ENCODE measurements around the gene HIBCH.
A peak's percentile ranks its signal among the peaks of the same experiment; 100 is the strongest.
"Not testable (repeated sequence)": the region's sequence is repeated elsewhere in the genome, so short reads cannot be mapped to it uniquely, and the experiment has no call there.

Gene HIBCH

DNA sequence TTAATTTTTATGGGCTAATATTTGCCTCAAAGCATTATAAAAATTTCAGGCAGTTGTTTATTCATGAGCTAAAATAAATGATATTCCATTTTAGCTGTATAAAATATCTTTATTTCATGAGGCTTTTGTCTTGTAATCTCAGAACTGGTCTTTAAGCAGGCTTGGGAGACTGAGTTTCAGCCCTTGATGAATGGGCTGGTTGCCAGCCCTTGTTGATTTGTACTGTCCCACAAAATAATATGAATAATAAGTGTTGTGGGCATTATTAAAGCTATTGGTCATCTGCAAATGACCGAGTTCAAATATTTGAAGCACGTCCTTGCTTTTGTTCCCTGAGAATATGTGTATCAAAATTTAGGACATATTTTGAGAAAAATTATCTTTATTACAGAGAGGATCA is 41.9 kb upstream of the HIBCH start:
- Mint-ChIP-seq H3K4me1 (peaks cover 18% of the 10 kb centered on the region), H3K36me3 (ENCODE audit: low read depth) (peaks cover 4% of the 10 kb centered on the region), H3K4me3 (no peak overlapping the region), H3K27me3 (ENCODE audit: low read depth) (no peaks in the 10 kb centered on the region), H3K9me3 (no peaks in the 10 kb centered on the region), H3K27ac (no peak overlapping the region)
- TF ChIP-seq, protein P1, sequence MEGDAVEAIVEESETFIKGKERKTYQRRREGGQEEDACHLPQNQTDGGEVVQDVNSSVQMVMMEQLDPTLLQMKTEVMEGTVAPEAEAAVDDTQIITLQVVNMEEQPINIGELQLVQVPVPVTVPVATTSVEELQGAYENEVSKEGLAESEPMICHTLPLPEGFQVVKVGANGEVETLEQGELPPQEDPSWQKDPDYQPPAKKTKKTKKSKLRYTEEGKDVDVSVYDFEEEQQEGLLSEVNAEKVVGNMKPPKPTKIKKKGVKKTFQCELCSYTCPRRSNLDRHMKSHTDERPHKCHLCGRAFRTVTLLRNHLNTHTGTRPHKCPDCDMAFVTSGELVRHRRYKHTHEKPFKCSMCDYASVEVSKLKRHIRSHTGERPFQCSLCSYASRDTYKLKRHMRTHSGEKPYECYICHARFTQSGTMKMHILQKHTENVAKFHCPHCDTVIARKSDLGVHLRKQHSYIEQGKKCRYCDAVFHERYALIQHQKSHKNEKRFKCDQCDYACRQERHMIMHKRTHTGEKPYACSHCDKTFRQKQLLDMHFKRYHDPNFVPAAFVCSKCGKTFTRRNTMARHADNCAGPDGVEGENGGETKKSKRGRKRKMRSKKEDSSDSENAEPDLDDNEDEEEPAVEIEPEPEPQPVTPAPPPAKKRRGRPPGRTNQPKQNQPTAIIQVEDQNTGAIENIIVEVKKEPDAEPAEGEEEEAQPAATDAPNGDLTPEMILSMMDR (IDR thresholded peaks at IDR 0.05; ENCODE audit: unreplicated experiment in 3 of 3), result no peak

DNA sequence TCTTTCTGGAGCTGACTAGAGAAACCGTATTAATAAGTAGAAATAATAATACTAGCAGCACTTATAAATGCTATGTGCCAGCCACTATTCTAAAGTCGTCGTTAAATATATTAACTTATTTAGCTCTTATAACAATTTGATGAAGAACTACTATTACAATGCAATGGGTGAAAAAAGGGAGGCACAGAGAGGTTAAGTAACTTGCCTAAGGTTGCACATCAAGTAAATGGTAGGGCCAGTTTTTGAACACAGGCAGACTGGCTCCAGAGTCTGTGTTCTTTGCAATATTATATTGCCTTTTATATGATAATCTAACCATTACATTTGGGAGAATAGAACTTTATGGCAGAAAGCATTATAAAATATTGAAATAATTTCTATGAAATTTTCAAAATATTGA is 41.3 kb upstream of the HIBCH start:
- Mint-ChIP-seq H3K4me1 (peaks cover 22% of the 10 kb centered on the region), H3K9me3 (no peaks in the 10 kb centered on the region), H3K4me3 (no peak overlapping the region), H3K27me3 (ENCODE audit: low read depth) (no peaks in the 10 kb centered on the region), H3K36me3 (ENCODE audit: low read depth) (peaks cover 4% of the 10 kb centered on the region), H3K27ac (no peak overlapping the region)
- TF ChIP-seq, protein P1 (IDR thresholded peaks at IDR 0.05; ENCODE audit: unreplicated experiment in 3 of 3), result no peak

DNA sequence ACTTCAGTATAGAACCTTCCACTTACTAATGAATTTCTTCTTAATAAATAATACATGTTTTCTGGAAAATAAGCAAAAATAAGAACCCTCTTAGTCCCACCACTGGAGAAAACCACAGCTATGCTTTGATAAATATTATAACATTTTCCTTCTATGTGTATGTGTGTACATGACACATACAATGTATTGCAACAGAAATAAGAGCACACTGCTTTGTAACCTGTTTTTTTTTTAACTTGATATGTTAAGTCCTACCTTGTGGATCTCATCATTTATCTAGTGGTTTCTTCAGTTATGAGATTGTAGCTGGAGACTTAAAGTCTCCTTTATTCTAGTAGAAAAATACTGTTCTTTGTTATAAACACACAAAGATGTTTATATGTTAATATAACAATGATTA is 40.9 kb upstream of the HIBCH start:
- Mint-ChIP-seq H3K9me3 (no peaks in the 10 kb centered on the region), H3K36me3 (ENCODE audit: low read depth) (peaks cover 4% of the 10 kb centered on the region), H3K27ac (no peak overlapping the region), H3K4me3 (no peak overlapping the region), H3K27me3 (ENCODE audit: low read depth) (no peaks in the 10 kb centered on the region), H3K4me1 (peaks cover 22% of the 10 kb centered on the region)
- TF ChIP-seq, protein P1 (IDR thresholded peaks at IDR 0.05; ENCODE audit: unreplicated experiment in 3 of 3), result no peak

DNA sequence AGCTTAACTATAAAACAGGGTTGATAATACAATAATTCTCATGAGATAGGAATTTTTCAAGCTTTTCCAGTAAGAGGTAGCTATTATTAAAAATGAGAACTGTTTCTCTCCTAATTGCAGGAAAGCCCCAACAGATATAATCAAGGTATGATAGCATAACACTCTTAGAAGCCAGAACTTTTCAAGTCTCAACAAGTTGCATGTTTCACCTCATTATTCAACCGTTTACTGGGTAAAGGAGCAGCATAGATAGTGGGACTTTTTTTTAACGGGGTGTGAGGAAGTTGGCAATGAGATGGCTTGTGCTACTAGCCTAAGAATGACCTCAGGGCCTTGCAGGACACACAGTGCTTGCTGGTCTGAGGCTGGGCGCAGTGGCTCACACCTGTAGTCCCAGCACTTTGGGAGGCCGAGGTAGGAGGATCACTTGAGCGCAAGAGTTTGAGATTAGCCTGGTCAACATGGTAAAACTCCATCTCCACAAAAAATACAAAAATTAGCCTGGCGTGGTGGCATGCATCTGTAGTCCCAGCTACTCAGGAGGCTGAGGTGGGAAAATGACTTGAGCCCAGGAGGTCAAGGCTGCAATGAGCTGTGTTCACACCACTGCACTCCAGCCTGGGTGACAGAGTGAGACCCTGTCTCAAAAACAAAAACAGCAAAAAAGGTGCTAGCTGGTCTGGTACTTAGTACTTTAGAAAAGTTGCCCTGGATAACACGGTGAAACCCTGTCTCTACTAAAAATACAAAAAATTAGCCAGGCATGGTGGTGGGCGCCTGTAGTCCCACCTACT is 39.2 kb upstream of the HIBCH start:
- H3K27me3 Mint-ChIP-seq (ENCODE audit: low read depth); H3K9me3 Mint-ChIP-seq: not testable (repeated sequence)

DNA sequence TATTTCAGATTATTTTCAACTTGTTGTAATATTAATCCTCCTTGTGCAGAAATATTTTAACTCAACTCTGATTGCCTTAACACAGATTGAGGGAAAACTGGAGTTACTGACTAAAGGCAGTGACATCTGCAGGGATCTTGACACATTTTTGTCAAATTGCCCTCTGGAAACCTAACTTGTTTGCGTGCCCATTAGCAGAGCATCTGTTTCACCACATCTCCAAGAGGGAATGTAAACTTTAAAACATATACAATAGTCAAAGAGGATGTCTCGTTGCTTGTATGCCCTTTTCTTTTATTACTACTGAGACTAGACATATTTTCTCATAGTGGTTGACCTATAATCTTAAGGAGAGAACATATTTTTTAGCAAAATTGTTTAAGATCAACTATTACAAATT is 38.0 kb upstream of the HIBCH start:
- Mint-ChIP-seq H3K4me1 (peaks cover 37% of the 10 kb centered on the region), H3K36me3 (ENCODE audit: low read depth) (no peaks in the 10 kb centered on the region), H3K4me3 (no peak overlapping the region), H3K9me3 (no peaks in the 10 kb centered on the region), H3K27ac (peak overlapping the region in 1 of 3 experiments; percentile 48), H3K27me3 (ENCODE audit: low read depth) (no peaks in the 10 kb centered on the region)
- TF ChIP-seq, protein P1 (IDR thresholded peaks at IDR 0.05; ENCODE audit: unreplicated experiment in 3 of 3), result no peak

More for the DNA sequence above, 39.2 kb upstream of the HIBCH start:
- H3K36me3 Mint-ChIP-seq (ENCODE audit: low read depth); H3K4me3 Mint-ChIP-seq; H3K27ac Mint-ChIP-seq: not testable (repeated sequence)
- peaks cover 28% of the 10 kb centered on the region for H3K4me1 Mint-ChIP-seq

DNA sequence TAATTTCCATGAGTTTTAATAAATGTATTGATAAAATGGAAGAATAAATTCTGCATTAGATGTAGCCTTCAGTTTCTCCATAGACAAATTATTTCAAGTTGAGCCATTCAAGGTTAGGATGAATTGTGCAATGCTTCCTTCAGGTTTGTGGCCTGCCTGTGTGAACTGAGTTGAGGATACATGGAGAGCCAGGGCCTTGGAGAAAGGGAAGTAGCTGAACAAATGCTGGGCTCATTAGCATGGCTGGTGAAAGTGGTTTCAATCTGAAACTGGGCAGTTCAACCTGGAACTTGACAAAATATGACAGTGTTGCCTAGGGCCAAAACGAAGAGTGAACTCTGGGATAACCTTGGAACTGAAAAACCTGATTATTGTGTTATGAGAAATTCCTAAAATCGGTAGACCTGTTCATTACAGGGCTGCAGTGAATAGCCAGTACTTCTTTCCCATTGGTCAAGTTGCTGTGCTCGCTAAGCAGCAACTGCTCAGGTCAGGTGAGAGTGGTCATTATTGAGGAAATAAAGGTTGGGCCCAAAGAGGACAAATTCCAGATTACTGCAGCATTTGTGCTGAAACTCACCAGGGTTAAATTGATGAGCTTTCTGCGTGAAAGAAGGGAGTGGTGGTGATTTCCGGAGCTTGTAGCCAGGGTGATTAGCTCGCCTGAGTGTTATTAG is 36.5 kb upstream of the HIBCH start:
- H3K4me1 Mint-ChIP-seq, result peaks cover 37% of the 10 kb centered on the region
- TF ChIP-seq, protein P1 (IDR thresholded peaks at IDR 0.05; ENCODE audit: unreplicated experiment in 3 of 3), result no peak

More for the DNA sequence above, 36.5 kb upstream of the HIBCH start:
- no peaks in the 10 kb centered on the region for H3K27me3 Mint-ChIP-seq (ENCODE audit: low read depth)
- no peak overlapping the region for H3K27ac Mint-ChIP-seq
- H3K4me3 Mint-ChIP-seq, result no peak overlapping the region
- H3K9me3 Mint-ChIP-seq, result no peaks in the 10 kb centered on the region
- H3K36me3 Mint-ChIP-seq (ENCODE audit: low read depth), result no peaks in the 10 kb centered on the region
